ENCODE results near the gene HADH. TPM values are rescaled to one million over a fixed set of nuclear protein-coding genes. Genes with fewer than 3 reads are reported as not detected.

The HADH gene
- total RNA-seq, 1 donor from 2014 or later, result 27.4 TPM

DNA sequence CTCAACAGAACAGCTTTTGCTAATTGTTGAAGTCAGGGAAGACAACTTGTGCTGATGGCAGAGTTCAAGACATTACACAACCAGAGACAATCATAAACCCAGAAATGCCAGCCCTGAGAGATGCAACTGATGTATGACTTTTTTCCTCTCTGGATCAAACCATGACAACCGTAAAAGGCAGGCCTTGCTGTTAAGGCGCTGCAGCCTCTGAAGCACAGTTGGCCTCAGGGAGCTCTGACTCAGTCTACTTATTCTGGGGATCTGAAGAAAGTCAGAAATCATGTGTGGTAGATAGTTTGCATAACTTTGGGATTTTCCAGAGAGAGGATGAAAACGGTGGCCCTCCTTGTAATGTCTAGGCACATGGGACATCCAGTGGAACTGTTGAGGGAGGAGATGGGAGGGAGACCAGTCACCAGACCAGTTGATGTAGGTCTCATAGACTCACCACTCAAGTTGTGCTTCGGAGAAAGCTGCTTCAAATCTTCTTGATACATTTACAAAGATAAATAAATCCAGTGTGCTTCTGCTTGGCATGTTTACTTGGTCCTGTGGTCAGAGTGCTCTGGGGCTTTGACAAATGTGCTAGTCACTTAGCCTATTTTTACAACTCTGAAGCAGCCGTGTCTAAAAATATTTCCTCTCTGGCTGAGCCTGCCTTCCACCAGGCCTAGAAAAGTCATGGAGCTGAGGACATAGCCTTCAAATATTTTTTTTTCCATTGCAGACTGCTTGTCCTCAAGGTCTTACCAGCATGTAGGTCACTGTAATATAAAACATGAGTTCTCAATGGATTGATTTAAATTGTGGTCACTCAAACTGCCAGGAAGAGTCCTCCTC is 7.5 kb downstream of the HADH start:
- no peak overlapping the region for H3K4me3 ChIP-seq (ENCODE audit: low read depth, low read length)
- TF ChIP-seq, protein P1, sequence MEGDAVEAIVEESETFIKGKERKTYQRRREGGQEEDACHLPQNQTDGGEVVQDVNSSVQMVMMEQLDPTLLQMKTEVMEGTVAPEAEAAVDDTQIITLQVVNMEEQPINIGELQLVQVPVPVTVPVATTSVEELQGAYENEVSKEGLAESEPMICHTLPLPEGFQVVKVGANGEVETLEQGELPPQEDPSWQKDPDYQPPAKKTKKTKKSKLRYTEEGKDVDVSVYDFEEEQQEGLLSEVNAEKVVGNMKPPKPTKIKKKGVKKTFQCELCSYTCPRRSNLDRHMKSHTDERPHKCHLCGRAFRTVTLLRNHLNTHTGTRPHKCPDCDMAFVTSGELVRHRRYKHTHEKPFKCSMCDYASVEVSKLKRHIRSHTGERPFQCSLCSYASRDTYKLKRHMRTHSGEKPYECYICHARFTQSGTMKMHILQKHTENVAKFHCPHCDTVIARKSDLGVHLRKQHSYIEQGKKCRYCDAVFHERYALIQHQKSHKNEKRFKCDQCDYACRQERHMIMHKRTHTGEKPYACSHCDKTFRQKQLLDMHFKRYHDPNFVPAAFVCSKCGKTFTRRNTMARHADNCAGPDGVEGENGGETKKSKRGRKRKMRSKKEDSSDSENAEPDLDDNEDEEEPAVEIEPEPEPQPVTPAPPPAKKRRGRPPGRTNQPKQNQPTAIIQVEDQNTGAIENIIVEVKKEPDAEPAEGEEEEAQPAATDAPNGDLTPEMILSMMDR (conservative IDR thresholded peaks at IDR 0.05; ENCODE audit: low read depth, low read length), result no peak
- no peak for DNase-seq (ENCODE audit: low read depth)

DNA sequence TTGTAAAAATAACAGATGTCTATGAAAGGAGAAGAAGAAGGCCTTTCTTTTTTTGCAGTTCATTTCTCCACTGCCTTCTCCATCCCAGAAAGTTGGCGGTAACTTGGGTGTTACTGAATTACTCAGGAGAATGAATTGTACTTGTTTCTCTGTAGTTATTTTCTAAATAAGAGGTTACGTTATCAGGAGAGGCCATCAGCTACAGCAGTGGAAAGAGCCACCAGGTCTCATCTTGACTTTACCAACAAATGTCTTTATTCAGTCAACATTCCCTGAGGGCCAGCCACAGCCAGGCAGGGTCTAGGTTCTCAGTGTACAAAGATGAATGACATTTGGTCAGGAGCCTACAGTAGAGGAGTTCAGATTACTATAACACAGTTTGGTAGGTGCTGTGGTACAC is 8.1 kb downstream of the HADH start:
- no peak overlapping the region for H3K4me3 ChIP-seq (ENCODE audit: low read depth, low read length)
- no peak for DNase-seq (ENCODE audit: low read depth)
- TF ChIP-seq, protein P1 (conservative IDR thresholded peaks at IDR 0.05; ENCODE audit: low read depth, low read length), result no peak

DNA sequence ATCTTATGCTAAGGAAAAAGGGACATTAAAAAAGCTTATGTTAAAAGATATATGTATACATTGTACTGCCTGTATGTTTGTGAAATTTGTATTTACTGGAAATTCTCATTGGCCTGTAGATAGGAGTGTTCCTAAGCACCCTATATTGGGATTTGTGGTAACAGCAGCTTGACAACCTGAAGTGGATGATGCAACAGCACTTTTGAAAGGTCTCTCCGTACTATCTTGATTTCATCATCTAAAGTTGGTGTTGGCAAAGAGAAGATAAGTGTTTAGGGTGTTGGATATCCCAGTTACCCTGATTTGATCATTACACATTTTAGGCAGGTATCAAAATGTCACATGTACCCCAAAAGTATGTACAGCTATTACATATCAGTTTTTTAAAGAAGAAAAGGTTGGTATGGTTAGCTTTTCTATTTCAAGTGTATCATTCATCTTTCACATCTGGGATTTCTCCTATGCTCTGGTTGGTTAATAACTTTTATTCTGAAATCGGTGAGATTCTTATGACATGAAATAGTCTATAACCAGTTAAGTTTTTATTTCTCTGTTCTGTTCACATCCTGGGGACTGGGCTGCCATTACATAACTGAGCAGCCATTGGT is 10.3 kb downstream of the HADH start:
- DNase-seq (ENCODE audit: low read depth), result no peak
- no peak overlapping the region for H3K4me3 ChIP-seq (ENCODE audit: low read depth, low read length)
- TF ChIP-seq, protein P1 (conservative IDR thresholded peaks at IDR 0.05; ENCODE audit: low read depth, low read length), result no peak

DNA sequence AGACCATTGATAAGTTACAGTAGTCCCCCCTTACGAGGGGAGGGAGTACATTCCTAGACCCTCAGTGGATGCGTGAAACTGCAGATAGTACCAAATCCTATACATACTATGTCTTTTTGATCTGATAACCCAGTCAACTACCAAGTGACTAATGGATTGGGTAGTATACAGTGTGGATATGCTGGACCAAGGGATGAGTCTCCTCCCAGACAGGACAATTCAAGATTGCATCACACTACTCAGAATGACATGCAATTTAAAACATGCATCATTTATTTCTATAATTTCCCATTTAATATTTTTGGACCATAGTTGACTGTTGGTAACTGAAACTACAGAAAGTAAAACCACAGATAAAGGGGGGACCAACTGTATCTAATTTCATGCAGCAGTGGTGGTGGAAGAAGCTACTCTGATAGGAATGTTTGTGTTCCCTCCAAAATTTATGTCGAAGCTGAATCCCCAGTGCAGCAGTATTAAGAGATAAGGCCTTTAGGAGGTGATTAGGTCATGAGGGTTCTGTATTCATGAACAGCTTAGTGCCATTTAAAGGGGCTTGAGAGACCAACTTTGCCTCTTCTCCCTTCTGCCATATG is 11.9 kb downstream of the HADH start:
- no peak overlapping the region for H3K4me3 ChIP-seq (ENCODE audit: low read depth, low read length)
- TF ChIP-seq, protein P1 (conservative IDR thresholded peaks at IDR 0.05; ENCODE audit: low read depth, low read length), result no peak
- DNase-seq (ENCODE audit: low read depth), result no peak

DNA sequence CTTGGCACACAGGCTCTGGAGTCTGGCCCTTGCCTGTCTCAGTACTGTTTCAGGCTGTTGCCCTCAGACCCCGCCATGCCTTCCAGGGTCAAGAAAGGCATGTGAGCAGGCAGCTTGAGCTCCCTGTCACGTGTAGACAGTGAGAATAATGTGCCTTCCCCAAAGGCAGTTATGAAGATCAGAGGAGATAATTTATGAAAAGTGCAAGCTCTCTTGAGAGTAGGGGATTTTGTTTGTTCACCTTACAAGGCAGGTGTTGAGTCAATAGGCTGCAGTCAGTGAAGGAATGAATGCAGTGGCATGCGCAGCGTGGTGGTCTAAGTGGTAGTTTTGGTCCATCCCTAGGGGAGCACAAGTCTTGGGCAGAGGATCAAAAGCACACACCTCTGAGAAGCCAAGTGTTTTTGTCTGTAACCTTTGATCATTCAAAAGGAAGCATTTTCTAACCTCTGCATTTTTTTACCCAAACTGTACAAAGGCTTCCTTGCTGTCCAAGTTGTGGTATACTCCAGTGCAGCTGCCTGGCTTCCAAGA is 14.4 kb downstream of the HADH start:
- no peak overlapping the region for H3K4me3 ChIP-seq (ENCODE audit: low read depth, low read length)
- TF ChIP-seq, protein P1 (conservative IDR thresholded peaks at IDR 0.05; ENCODE audit: low read depth, low read length), result no peak
- DNase-seq (ENCODE audit: low read depth), result no peak

DNA sequence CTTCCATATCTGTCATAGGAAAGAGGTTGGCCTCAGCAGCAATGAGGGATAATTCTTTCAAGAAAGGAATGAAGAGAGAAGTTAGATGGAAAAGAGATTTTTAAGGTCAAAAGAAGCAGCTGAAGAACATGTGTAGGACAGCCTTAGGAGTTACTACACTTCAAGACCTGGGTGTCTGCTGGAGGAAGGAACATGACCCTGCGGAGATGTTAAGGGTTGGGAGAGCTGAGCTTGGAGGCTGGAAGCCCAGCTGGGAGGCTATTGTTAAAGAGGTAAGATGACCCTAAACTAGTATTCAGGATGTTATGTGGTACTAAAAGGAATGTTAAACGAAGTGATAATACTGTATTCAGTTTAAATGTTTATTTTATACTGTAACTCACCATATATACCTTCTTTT is 15.0 kb downstream of the HADH start:
- DNase-seq (ENCODE audit: low read depth), result no peak
- no peak overlapping the region for H3K4me3 ChIP-seq (ENCODE audit: low read depth, low read length)
- TF ChIP-seq, protein P1 (conservative IDR thresholded peaks at IDR 0.05; ENCODE audit: low read depth, low read length), result no peak
